IPS-11a (cell line): Measurements from ENCODE around the gene SFMBT1.

Experiments used
- H3K4me3 ChIP-seq: one replicate; pipeline ENCODE4 v1.5.1; 2013; ENCODE audit warnings: low read depth, low read length, control low read depth

Gene SFMBT1

DNA sequence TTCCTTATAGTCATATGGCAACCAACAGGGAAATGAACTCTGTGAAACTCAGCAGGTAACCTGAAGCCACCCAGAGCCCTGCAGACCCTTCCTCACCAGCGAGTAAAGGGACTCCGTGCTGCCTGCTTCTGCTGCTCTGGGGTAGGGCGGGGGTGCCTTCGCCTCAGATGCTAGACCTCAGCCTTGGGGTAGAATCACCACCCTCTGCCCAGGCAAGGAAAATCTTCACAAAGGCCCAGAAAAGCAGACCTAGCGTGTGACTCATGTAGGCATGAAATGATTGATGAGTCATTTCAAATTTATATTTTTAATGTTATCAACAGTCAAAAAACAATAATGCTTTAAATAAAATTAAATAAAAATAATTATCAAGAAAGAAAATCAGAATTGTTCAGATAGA, 155.1 kb downstream of the SFMBT1 start:
- no peak overlapping the region for H3K4me3 ChIP-seq

DNA sequence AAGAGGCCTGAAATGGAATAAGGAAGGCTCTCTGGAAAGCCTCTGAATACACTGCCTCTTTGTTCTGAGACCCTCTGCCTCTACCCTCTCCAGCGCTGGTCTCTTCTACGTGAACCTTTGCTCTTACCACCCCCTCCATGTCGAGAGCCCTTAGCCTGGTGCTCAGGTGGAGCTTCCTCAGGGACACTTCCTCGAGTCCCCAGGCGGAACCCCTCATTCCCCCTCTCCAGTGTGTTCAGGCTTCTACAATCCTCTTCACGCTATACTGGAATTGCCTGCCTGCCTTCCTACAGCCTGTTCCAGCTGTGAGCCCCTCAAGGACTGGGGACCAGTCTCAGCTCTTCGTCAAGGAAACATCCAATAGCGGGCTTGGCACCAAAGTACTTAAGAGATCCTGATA, 156.0 kb downstream of the SFMBT1 start:
- no peak overlapping the region for H3K4me3 ChIP-seq

DNA sequence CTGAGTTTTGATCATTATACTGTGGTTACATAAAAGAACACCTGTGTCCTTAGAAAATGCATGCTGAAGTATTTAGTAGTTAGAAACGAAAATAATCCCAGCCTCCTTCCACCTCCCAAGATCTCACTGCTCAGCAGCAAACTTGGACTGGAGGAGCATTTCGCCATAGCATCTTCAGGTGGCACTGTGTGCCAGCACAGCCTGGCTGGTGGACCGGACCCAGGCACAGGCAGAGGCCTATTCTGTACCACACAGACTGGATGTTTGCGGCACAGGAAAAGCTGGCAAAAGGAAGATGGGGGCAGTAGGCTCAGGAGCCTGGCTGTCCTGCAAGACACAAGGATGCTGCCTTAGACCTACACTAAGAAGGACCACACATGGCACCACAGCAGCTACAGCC, 158.7 kb downstream of the SFMBT1 start:
- no peak overlapping the region for H3K4me3 ChIP-seq

DNA sequence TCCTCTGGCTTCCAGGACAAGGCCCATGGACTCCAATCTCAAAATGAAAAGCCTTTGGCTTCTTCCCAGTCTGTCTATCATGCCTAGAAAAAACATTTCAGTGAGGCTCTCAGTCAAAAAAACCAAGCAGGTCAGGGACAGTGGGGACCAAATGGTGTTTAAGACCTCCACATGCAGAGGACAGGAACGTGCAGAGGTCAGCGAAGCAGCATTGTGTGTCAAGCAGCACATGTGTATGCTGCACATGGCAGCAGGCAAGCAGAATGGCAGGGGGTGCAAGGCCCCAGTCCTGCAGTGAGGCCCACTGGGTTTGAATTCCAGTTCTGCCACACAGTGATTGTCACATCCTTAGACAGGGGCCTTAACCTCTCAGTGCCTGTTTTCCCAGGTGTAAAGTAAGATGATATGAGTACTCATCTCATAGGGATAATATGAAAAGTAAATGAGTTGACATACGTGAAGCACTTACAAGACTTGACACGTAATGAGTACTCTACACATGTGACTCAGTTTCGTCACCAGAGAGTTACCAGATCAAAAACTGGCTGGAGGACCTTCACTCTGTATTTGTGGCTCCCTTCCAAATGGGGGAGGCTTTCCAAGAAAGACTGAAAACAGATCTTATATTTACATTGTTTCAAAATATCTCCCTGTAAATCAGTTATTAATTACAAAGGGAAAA, 159.7 kb downstream of the SFMBT1 start:
- no peak overlapping the region for H3K4me3 ChIP-seq

DNA sequence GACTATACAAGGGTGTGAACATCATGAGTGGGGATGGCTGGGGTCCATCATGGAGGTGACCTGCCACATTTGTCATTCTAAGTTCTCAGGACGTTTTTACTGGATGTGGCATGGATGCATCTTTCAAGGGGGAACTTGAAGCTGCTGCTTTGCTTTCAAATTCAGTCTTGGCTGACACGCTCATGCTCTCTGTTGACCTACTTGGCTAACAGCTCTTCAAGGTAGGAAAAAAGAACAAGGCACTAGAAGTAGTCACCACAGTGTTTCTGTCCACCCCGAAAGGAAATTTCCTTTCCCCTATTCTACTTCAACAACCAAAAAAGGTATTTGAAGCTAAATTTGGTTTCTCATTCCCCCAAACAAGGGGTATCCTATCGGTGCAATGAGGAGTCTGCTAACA, 163.5 kb downstream of the SFMBT1 start:
- no peak overlapping the region for H3K4me3 ChIP-seq

DNA sequence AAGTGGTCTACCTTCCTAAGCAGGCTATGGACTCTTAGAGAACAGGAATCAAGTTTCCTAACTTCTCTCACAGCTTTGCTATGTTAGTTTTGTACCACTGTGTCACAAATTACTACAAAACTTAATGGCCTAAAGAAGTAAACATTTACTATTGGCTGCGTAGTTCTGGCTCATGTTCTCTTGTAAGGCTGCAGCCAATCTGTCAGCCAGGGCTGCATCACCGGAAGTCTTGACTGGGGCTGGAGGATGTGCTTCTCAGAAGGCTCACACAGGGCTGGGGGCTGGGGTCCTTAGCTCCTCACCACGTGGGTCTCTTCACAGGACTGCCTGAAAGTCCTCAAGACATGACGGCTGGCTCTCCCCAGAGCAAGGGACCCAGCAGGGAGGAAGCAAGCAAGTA, 164.0 kb downstream of the SFMBT1 start:
- H3K4me3 ChIP-seq = no peak overlapping the region

DNA sequence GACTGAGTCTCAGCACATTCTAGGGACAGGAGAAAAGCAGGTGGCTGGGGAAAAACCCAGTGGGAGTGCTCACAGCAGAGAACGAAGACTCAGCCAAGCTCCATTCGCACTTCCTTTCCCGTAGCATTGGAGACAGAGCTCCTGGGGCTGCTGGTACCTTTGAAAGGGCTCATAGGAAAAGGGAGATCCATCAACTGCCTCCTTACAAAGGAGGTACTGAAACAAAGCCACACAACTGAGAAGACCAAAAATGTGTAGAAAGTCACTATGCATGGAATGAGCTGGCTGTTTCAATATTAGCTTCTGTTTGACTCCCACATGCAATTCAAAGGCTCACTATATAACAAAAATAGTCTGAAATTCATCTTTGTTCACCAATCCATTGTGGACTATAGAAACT, 165.4 kb downstream of the SFMBT1 start:
- no peak overlapping the region for H3K4me3 ChIP-seq

DNA sequence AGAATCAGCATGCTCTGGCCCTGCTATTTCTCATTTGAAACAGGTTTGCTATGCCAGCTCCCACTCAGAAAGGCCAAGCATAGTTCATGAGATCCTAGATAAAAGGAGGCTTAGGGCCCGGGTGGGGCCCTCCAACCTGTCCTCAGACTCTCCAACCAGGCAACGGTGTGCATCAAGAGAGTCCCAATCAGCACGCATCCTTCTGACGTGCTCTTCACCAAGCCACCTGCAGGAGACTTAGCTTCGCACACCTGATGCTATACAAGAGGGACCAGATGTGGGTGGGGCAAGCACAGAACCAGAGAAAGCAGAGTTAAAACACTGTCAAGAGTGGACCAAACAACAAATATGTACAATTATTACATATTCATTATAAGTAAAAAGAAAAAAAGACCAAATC, 165.8 kb downstream of the SFMBT1 start:
- no peak overlapping the region for H3K4me3 ChIP-seq

DNA sequence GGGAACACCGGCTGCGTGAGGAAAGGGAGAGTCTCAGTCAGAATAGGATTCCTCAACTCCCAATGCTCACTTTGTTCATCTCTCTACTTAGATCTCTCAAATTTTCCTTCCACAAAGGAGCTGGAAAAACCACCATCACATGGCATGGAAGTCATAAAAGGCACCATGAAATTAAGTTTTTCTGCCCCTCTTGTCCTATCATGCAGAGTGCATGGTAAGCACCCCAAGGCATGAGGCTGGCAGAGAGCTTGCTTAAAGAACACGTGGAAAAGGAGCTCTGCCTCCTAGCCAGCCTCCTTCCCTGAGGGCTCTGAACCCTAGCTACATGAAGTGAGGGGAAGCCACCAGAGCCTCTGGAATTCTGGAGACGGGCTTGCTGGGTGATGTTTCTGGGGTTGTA, 166.3 kb downstream of the SFMBT1 start:
- H3K4me3 ChIP-seq = no peak overlapping the region

DNA sequence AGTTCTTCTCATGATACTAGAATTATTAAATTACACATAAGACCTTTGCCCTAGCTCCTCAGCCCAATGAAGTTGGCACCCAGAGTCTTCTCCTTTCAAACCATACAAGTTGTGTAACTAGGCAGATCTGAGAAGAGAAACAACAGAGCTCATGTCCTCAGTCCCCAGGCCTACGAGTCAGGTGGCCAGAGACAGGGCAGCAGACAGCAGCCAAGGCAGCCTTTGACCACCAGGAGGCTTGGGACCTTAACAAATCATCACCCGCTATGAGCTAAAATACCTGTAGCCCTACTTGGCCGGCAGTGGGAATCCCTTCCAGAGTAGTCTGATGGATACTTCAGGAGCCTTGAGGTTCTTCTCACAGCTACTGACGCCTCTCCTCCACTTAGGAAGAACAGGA, 166.8 kb downstream of the SFMBT1 start:
- no peak overlapping the region for H3K4me3 ChIP-seq

DNA sequence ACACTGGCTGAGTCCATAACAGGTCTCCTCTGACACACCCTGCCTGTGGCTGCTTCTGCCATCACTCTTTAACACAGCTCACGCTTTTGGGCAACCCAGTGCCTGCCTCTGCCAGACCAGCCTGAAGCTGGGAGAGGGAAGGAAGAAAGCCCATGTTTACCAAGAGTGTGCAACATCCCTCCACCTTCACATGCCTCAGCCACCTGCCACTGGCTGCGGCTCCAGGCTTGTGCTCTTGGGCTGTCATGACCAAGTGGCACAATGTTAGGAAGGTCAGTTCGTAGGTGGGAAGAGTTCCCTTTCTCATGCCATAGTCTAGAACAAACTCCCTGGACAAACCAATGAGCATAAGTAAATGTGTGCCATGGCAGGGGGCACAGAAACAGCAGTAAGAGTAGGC, 168.8 kb downstream of the SFMBT1 start:
- no peak overlapping the region for H3K4me3 ChIP-seq

DNA sequence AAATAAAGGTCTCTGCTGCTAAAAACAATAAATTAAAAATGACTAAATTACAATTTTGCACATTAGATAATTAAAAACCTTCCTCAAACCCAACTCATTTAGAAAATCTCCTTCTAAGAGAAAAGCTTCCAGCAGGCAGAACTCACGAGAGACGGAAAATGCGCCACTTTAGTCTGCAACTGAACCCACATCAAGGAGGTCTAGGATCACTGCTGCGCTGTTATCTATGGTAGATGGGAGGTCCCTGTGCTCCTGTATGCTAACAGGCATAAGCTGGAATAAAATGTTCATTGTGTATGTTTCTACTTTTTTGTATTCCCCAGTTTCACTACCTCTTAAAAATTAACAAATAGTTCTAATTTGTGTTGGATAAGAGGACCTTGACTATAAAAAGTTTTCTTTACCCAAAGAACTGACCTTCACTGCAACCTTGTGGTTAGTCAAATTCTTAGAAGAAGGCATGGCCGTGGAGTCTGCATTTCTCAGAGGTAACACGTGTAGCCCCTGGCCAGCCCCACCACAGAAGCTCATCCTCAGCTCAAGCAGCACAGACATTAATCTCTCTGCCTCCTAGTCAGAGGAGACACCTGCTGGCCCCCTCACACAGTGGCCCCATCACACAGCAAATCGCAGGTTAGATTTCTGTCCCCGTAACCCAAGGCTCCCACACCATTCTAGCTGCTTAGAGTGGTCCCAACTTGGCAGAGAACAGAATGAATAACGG, 170.8 kb downstream of the SFMBT1 start:
- no peak overlapping the region for H3K4me3 ChIP-seq

DNA sequence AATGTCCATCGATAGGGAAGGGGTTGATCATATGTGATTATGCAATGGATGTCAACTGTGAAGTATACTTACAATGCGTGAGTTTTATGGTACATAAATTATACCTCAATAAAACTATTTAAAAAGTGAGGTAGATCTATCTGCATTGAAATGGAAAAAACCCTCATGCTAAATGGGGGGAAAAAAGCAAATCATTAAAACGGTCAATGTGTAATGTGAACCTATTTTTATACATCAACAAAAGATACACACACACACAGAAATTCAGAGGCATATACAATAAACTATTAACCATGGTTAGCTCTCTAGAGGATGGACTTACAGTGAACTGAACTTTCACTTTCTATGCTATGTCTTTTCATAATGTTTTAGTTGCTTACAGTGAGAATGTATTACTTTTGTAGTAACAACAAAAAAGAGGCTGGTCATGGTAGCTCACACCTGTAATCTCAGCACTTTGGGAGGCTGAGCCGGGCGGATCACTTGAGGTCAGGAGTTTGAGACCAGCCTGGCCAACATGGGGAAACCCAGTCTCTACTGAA, 171.6 kb downstream of the SFMBT1 start:
- no peak overlapping the region for H3K4me3 ChIP-seq

DNA sequence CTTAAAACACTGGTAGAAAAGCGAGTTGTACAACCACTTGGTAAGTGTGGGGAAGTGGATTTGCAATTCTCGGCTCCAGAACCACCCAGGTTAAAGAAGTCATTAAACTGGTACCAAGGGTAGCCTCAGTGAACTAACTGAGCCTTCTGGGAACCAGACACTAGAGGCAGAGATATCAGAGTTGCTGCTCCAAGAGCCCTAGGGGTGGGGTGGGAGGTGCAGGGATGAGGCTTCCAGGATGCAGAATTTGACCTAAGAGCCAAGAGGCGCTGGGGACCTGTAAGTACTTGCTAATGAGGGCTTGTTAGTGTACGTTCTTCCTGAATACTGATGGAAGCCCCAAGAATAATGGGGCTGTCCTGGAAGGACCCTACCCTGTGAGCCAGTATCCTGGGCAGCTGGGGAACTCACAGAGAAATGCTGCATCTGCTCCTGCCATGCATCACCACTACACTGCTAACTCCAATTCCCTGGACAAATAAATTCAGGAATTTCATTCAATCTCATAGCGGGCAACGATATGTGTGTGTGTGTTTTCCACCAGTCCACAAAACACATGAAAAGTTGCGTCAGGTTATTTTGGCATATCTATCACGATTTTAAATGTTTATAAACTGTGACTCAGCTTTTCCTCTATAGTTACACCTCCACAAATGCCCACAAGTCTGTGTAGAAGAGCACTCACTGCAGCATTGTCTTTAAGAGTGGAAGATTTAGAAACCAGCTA, 172.3 kb downstream of the SFMBT1 start:
- H3K4me3 ChIP-seq = no peak overlapping the region

DNA sequence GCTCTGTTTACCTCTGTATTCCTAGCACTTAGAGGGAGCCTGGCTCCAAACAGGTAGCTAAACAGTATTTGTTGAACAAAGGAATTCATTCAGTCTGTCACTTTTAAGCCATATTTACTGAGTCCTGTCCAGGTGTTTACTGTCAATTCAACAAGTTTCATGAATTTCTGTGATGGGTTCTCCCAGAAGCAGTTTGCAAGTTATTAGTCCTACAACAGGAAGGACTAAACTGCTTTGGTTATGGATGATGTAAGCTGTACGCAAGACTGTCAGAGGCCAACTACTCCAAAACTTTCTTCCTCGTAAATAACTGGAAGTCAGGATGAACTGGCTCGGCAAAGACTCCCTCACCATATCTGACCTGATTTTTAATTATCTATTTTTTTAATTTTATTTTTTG, 173.6 kb downstream of the SFMBT1 start:
- no peak overlapping the region for H3K4me3 ChIP-seq

DNA sequence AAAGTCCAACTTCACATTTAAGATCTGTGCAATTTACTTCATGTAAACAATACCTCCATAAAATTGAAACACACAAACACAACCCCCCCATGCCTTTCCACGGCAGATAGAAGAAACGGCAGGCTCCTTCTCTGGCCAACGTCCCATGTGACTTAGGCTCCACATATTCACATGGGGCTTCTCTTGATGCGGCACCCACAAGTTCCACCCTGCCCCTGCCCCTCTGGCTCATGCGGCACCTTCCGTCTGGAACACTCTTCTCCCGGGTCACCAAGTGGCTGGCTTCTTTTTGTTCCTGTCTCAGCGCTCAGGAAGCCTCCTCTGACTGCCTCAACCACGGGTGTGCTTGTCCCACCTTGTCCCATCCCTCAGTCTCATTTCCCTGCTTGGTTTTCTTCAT, 174.1 kb downstream of the SFMBT1 start:
- no peak overlapping the region for H3K4me3 ChIP-seq

DNA sequence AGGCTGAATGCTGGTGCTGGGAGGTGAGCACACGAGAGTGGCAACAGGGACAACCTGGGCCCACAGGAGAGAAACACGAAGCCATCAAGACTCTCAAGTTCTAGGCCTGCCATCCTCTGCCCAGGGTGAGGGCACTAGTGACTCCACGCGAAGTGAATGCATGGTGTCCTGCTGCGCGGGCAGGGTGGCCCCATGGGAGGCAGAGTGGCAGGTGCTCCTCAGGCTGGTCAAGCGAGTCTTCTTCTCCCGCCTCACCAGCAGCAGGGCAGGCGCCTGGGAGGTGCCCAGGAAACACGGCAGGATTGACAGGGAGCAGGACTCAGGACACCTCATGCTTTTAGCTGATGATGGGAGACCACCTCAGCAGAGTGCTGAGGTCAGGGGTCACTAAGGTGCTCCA, 175.4 kb downstream of the SFMBT1 start:
- no peak overlapping the region for H3K4me3 ChIP-seq

DNA sequence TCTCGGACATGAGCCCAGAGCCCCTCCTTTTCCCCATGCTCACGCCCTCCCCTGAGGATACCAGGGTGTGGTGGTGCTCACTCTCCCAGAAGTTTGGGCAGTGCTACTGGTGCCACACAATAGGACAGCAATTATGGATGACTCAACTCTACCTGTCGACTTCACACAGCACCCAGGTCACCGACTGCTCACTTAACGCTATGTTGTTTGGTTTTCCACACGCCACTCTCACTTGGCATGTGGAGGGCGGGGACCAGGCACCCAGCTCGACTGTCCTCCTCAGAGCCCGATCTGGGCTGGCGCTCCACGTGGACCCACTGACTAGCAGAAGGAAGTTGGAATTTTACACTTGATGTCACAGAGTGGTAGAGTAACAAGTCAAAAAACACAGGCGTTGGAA, 179.4 kb downstream of the SFMBT1 start:
- no peak overlapping the region for H3K4me3 ChIP-seq

DNA sequence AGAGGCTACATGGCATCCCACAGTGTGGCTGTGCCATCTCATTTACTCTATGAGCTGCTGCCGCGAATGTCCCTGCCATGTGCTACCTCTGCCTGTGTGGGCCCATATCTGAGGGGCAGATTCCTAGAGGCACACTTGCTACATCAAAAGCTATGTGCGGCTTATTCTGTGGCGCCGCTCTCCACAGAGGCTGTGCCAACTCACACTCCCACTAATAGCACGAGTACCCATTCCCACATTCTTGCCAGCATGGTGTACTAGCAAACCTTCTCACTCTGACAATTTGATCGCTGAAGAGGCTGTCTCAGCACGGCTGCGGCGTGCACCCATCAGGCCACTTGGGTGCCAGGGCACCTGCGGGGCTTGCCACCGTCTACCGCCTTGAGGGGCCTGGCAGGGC, 179.9 kb downstream of the SFMBT1 start:
- no peak overlapping the region for H3K4me3 ChIP-seq

DNA sequence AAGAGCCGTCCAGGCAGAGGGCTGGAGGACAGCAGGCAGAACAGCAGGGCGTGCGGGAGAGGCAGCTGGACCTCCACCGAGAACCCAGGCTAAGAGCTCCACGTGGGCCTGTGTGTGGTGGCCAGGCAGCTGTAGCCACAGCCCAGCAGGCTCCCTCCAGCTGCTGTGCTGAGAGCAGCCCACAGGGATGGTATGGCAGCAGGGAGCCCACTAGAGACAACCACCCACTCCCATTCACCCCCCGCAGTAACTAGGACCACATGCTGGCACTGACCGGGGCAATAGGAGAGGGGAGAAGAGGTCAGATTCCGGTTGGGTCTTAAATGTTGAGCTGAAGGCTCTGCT, 185.5 kb downstream of the SFMBT1 start:
- H3K4me3 ChIP-seq = no peak overlapping the region

DNA sequence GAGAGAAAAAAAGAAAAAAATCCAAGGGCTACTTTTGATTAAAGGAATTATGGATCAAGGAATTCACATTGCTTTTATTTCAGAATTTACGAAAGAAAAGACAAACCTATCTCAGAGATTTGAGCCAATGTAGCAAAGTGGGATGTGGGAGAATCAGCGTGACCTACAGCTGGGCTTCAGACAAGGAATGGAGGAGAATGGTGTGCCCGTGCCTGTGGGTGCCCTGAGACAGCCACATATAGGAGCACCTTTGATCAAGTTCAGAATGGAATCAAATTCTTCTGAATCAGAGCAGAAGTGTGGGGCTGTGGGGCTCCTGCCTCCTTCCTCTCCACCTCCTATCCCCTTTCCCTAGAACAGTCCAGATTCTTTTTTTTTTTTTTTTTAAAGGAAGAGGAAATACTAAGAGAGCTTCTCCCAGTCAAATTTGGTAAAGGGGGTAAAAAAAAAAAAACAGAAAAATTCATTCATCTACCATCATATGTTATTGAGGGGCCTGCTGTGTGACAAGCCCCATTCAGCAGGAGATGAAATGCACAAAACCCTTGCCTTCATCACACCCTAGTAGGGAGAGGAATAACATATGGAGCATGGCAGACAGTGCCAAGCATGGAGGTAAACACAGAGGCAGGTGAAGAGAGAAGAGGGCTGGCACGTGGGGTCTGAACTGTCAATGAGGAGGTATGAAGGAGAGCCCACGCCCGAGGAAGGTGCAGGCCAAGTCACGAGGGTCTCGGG, 186.0 kb downstream of the SFMBT1 start:
- H3K4me3 ChIP-seq = no peak overlapping the region
